K562 (cell line): ENCODE results near the gene BAZ2A. TPM values are rescaled to one million over a fixed set of nuclear protein-coding genes. Genes with fewer than 3 reads are reported as not detected.

ENCODE experiments used
- ARID3B ChIP-seq: fragments of 250-450 bp; sonication (Bioruptor Pico); IDR thresholded peaks from 2 replicates; pipeline ENCODE4 v1.4.0; 2020; ENCODE audit warnings: borderline replicate concordance
- E2F4 ChIP-seq: sonication (generic); formaldehyde crosslinking; IDR thresholded peaks from 2 replicates; pipeline ENCODE4 v1.8.0; 2022; ENCODE audit warnings: mild to moderate bottlenecking, low read depth, missing genetic modification reagents
- ELF4 ChIP-seq: fragments of 450-650 bp; formaldehyde crosslinking; IDR thresholded peaks from 2 replicates; pipeline ENCODE4 v1.4.0; 2022; ENCODE audit warnings: missing genetic modification characterization
- FIP1L1 ChIP-seq: fragments of 200-400 bp; formaldehyde crosslinking; IDR thresholded peaks from 2 replicates; pipeline ENCODE4 v1.6.1; 2018; ENCODE audit warnings: mild to moderate bottlenecking, low read depth, low read length; ENCODE audit not compliant: poor library complexity, severe bottlenecking
- NELFE ChIP-seq: IDR thresholded peaks from 2 replicates; pipeline ENCODE4 v1.6.1; 2011; ENCODE audit warnings: mild to moderate bottlenecking; ENCODE audit not compliant: insufficient read depth, insufficient read length
- TBL1XR1 ChIP-seq, 2 experiments: IDR thresholded peaks; 2 replicates each; pipeline ENCODE4 v1.6.1; 2012; ENCODE audit warnings: improper control_type of control experiment in 2 of 2, low read length in 2 of 2, mild to moderate bottlenecking in 1 of 2
- USF1 ChIP-seq: sonication (generic); formaldehyde crosslinking; IDR thresholded peaks from 2 replicates; pipeline ENCODE4 v1.9.0; 2022; ENCODE audit warnings: mild to moderate bottlenecking, missing genetic modification reagents
- ZBTB49 ChIP-seq: sonication (generic); formaldehyde crosslinking; IDR thresholded peaks from 2 replicates; pipeline ENCODE4 v1.8.0; 2022; ENCODE audit warnings: missing genetic modification reagents, mild to moderate bottlenecking, borderline replicate concordance
- ZNF316 ChIP-seq: fragments of 450-650 bp; IDR thresholded peaks from 2 replicates; pipeline ENCODE4 v1.6.1; 2016
- ZNF518B ChIP-seq: fragments of 250-450 bp; sonication (Bioruptor Pico); IDR thresholded peaks from 2 replicates; pipeline ENCODE4 v1.5.0; 2021; ENCODE audit warnings: mild to moderate bottlenecking, moderate library complexity
- ZNF740 ChIP-seq, 3 experiments: fragments of 200-800 bp in 1 of 3; sonication (Bioruptor generic) in 1 of 3; sonication (generic) in 1 of 3; formaldehyde crosslinking in 1 of 3; IDR thresholded peaks; 2 replicates each; pipeline versions ENCODE4 v1.6.1 to v1.8.0; 2016 to 2022; ENCODE audit warnings: mild to moderate bottlenecking in 2 of 3, missing compliant biosample characterization in 2 of 3, missing genetic modification characterization in 2 of 3, missing genetic modification reagents in 1 of 3
- polyA plus RNA-seq, 8 experiments: library from polyadenylated mRNA; depleted of rRNA in 4 of 8; stranded (reverse) in 5 of 8; unstranded in 3 of 8; fragments of >200 nt; fragmentation: Nextera tagmentation in 2 of 8; fragmentation: Illumina TruSeq in 1 of 8; extraction: Ambion mirVana in 2 of 8; extraction: Trizol in 1 of 8; gene quantifications; 2 replicates each; pipeline versions ENCODE4 v1.2.1 to v1.2.3, GENCODE V29; 2011 to 2014; ENCODE audit warnings: inconsistent platforms in 1 of 8, missing spikeins in 1 of 8
- total RNA-seq, 7 experiments: library from RNA; depleted of rRNA in 6 of 7; stranded (reverse); fragments of >200 nt in 6 of 7; fragmentation: Illumina TruSeq in 2 of 7; extraction: Trizol in 2 of 7; gene quantifications; 2 replicates each; pipeline versions ENCODE4 v1.2.1 to v1.2.3, GENCODE V29; 2011 to 2021; ENCODE audit warnings: low replicate concordance in 1 of 7

BAZ2A gene
- total and polyA plus RNA-seq, 9 of the 15 experiments (the other 6 are each of a cell fraction or from before 2014, with no cell fraction given) = 4.5 to 86.4 (median 26.2) TPM

- no peak for TF ChIP-seq ZBTB49 (CRISPR knock-in tag)
- no peak for TF ChIP-seq FIP1L1
- TF ChIP-seq E2F4 (CRISPR knock-in tag) = 0 out of 2 replicates have a peak, but pooled peaks have one; percentile 42
- TF ChIP-seq NELFE = no peak
- TF ChIP-seq USF1 (CRISPR knock-in tag) = no peak; the same call in 1 of the 2 replicates
- TF ChIP-seq ZNF518B = no peak
- no peak for TF ChIP-seq ARID3B (CRISPR knock-in tag)
- no peak for TF ChIP-seq ELF4
- 0 out of 2 replicates have a peak, but pooled peaks have one; percentile 26 for TF ChIP-seq ZNF740 (CRISPR knock-in tag; IDR thresholded peaks at IDR 0.05)
- peak in 1 of 2 experiments; percentile 57; a peak in 1 of 4 replicates for TF ChIP-seq ZNF740 (tag; IDR thresholded peaks at IDR 0.05)
- TF ChIP-seq TBL1XR1 (IDR thresholded peaks at IDR 0.05; ENCODE audit: low read length in 2 of 2) = peak in 1 of 2 experiments; percentile 15; a peak in 1 of 4 replicates
- no peak for TF ChIP-seq ZNF316
Measured at GRCh38 chr12:56634837-56635791, 5.0 kb upstream of the BAZ2A start (continued).
